ENCODE measurements around the gene SLC12A7.
"Not testable (repeated sequence)": the region's sequence is repeated elsewhere in the genome, so short reads cannot be mapped to it uniquely, and the experiment has no call there.

Gene SLC12A7

DNA sequence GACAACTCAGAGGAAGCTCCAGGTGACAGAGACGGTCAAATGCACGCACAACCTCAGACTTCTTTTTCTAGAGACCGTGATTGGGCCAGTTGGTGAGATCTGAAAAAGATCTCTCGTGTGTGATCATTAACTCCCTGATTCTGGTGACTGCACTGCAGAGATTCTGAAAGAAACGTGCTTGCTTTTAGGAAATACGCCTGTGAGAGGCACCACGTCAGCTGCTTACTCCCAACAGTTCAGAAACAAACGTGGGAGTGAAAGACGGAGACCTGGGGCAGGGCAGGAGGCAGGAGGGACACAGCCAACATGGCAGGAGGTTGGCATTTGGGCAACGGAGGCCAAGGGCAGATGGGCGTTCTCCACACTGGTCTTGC lies 15.9 kb downstream of the SLC12A7 start:
- no peak for DNase-seq (ENCODE audit: low spot score)

DNA sequence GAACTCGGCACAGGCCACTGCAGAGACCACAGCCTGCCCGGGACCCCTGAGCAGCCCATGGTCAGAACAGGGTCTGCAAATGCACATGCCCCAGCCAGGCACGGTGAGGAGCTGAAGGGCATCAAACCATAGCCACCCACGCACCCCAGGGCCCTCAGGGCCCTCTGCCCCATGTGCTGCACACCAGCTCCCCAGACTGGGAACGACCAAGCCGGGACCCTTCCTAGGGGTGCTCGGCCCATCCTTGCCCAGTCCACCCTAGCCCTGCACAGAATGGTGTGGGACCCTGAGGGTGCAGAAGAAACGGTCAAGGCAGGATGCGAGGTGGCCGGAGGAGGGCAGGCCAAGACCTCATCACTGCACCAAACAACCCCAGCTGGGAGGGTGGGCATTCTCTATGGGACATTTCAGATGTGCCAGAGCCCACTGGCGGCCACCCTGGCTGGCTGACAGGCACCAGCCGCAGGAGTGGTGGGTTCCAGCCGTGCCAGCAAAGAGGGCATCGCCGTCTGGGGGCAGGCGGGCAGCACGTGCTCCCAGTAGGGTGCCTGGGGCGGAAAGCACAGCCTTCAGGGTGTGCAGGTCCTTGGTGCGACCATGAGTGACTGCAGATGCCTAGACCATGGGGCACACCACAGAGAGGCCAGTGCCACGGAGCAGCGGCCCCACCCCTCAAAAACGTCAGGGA lies 16.4 kb downstream of the SLC12A7 start:
- no peak for DNase-seq (ENCODE audit: low spot score)

DNA sequence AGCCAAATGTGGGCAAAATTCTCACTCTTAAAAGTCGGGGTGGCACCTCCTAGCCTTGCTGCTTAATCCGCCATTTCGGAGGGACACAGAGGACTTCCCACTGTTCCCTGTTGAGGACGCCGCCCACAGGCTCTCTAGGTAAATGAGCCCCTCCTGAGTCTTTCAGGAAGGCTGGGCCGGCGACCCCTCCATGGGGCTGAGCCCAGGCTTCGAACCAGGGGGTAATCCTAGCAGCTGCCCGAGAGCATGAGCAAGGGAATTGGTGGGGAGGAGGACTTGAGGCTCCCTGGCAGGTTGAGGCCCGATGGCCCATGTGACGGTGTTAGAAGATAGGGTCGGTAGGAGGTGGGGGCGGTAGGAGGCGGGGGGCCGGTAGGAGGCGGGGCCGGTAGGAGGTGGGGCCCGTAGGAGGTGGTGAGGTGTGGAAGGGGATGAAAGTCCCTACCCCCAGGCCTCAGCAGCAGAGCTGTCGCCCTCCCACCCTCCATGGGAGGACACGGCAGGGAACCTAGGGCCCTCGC lies 17.1 kb downstream of the SLC12A7 start:
- no peak for DNase-seq (ENCODE audit: low spot score)

DNA sequence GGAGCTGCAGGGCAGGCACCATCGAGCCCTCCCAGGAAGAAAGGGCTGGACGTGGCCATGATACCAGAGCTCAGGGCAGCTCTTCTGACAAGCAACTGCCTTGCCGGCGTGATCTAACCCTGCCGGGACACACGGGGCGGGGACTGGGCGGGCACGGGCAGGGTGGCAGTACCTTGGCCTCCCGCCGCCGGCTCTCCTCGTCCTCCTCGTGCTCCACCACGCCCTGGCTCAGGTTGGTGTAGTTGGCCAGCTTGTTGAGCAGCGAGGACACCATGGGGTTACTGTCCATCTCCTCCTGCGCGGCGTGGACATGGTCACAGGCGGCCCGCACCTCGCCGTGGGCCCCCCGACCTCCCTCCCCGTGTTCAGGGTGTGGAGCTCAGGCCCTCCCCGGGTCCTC lies 18.5 kb downstream of the SLC12A7 start:
- no peak for DNase-seq (ENCODE audit: low spot score)

DNA sequence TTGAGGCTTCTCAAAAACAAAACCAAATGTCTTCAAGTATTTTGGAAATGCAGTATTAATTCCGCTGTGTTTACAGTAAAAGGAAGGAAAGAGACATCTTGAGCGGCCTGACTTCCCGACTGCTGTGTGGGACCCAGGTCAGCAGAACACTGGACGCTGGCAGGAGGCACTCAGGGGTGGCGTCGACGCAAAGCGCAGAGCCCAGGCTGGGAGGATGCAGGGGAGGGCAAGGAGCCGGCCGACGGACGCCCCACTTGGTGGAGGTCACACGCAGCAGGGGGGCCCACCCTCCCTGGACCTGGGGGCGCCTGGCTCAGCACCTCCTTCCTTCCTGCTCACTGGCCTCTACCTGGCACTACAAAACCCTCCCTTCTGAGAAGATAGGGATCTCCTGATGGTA lies 19.7 kb downstream of the SLC12A7 start:
- no peak for DNase-seq (ENCODE audit: low spot score)

DNA sequence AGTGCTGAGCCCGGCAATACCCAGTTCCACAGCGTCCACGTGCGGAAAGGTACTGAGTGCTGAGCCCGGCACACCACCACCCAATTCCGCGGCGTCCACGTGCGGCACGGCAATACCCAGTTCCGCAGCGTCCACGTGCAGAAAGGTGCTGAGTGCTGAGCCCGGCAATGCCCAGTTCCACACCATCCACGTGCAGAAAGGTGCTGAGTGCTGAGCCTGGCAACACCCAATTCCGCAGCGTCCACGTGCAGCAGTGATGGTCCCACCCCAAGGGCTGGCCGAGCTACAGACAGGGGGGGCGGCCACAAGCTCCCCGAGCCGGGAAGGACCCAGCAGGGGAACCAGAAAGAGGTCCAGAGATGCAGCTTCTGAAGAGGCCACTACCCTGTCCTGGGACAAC lies 20.2 kb downstream of the SLC12A7 start:
- DNase-seq (ENCODE audit: low spot score), result no peak

DNA sequence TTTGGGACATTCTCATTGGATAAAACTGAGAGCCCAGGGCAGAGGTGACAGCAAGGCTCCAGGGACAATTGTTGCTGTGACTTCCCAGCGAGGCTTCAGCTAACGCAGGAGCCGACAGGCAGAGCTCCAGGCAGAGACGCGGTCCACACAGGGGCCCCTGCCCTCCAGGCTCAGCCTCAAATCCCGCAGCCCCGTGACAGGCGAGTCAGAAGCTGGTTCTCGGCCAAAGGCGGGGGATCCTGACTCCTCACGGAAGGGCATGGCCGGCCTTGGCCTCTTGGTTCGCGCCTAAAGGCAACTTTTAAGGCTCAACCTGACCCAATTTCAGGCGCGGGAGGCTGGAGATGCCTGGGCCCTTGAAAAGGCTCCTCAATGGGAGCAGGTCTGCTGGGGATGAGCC lies 21.3 kb downstream of the SLC12A7 start:
- no peak for DNase-seq (ENCODE audit: low spot score)

DNA sequence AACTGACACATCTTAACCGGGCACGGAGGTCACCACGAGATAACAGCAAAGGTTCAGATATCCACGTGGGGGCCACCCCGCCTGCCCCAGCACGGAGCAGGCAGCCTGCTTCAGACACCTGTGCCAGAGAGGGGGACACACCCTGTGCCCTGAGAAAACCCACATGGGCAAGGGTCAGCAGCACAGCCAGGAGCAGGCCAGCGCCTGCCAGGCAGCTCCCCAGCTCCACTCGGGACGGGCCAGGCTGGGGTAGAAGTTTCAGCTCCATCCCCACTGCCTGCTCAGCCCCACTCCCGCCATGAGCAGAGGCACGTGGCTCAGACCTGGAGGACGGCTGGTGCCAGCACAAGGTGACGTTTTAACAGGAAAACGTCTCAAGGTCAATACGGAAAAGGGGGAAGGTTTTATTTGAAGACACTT lies 22.2 kb downstream of the SLC12A7 start:
- DNase-seq (ENCODE audit: low spot score), result no peak

DNA sequence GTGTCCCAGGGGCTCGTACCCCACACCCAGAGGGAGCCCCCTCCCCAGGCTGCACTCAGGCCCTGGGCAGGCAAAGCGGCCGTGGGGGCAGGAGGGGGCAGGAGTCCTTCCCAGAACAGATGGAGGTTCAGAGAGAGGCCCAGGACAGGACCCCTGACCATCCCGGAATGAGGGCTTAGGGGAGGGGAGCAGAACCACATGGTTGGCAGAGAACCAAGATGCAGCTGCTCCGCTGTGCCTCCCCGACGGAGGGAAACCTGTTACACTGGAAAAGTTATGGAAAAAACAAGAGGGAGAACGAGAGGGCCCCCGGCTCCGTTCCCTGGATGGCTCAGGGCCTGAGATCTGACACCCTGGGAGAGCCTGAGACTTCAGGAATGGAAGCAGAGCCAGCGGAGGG lies 22.7 kb downstream of the SLC12A7 start:
- no peak for DNase-seq (ENCODE audit: low spot score)

DNA sequence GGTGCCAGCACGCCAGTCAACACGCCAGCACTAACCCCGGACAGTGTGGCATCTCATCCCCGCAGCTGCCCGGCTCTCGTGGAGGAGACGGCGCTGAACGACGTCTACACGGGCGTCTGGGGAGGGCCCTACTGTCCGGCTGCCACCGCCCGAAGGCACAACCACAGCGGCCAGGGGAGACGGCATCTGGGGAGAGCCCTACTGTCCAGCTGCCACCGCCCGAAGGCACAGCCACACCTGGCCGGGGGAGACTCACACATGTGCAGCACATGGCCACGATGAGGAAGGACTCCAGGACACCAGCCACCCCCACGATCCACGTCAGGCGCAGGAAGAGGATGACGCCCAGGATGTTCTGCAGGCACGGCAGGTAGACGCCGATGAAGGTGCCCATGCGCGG lies 23.1 kb downstream of the SLC12A7 start:
- no peak for DNase-seq (ENCODE audit: low spot score)

DNA sequence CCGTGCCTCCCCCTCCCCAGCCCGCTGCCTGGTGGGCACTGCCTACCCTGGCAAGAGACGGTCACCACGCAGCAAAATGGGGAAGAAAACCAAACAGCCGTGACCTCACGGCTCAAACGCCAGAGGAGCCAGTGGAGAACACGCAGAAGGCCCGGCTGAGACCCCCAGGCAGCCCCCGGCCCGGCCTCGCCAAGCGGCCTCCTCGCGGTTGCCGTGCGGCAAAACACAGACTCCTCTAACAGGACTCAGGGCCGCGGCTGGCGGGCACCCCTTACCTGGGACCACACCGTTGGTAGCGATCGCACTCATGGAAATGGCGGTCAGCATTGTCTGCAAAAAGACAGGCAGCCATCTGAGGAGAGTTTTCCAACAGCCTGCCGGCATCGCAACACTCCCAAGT lies 23.8 kb downstream of the SLC12A7 start:
- DNase-seq (ENCODE audit: low spot score), result no peak

DNA sequence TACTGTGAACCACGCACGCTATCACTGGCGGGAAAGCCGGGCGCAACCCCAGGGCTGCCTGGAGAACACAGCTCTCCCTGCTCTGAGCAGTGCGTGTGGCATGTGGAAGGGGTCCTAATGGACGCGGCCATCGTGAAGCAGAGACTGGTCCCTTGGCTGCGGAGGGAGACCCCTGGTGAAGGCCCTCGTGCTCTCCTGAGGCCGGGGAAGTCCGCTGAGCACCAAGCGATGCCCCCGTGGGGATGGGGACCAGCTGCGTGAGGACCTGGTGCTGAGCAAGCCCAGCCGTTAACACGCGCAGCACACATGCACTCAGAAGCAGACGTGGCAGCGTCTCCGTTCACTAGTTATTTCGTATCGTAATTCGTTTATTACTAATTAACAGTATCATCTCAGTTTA lies 24.4 kb downstream of the SLC12A7 start:
- no peak for DNase-seq (ENCODE audit: low spot score)

DNA sequence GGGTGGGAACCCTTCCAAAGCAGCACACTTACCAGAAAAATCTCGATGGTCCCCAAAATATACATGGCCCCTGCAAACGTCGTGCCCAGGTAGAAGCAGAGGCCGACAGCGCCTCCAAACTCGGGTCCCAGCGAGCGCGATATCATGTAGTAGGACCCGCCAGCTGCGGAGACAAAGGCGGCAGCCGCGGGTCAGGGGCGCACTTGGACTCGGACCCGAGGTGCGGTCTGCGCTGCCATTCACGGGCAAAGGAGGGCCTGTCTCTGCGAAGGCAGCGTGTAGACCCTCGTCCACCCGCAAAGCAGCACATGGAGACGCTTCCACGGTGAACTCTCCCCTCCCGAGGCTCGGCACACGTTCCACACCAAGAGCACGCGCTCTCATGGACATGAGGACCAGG lies 25.0 kb downstream of the SLC12A7 start:
- DNase-seq (ENCODE audit: low spot score), result no peak

DNA sequence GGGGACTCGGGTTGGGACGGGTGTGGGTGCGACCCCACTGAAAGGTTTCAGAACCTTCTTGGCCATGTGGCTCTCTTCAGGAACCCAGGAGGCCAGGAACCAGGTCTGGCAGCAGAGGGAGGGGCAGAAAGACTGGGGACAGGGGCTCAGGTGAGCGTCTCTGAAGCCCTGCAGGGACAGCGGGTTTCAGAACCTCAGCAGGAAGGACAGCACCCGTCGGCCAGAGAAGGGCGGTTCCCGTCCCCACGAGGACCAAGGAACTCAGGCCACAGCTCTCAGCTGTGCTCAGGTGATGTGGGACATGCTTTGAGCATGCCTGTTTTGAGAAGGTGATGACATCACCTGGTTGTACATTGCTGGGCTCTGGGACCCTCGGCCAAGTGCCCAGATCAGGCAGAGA lies 25.7 kb downstream of the SLC12A7 start:
- DNase-seq (ENCODE audit: low spot score), result no peak

DNA sequence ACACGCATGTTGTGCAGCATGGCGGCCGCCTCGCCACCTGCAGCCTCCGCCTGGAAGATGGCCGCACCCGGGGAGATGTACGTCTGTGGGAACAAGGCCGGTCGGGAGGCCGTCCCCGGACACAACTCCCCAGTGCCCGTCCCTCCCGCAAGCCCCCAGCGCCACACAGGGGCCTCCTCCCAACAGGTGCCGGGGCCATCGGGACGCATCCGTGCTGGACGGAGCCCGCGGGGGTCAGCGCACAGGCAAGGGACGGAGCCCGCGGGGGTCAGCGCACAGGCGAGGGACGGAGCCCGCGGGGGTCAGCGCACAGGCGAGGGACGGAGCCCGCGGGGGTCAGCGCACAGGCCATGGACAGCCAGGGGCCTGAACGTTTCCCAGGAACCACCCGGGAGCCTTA lies 26.5 kb downstream of the SLC12A7 start:
- no peak for DNase-seq (ENCODE audit: low spot score)

DNA sequence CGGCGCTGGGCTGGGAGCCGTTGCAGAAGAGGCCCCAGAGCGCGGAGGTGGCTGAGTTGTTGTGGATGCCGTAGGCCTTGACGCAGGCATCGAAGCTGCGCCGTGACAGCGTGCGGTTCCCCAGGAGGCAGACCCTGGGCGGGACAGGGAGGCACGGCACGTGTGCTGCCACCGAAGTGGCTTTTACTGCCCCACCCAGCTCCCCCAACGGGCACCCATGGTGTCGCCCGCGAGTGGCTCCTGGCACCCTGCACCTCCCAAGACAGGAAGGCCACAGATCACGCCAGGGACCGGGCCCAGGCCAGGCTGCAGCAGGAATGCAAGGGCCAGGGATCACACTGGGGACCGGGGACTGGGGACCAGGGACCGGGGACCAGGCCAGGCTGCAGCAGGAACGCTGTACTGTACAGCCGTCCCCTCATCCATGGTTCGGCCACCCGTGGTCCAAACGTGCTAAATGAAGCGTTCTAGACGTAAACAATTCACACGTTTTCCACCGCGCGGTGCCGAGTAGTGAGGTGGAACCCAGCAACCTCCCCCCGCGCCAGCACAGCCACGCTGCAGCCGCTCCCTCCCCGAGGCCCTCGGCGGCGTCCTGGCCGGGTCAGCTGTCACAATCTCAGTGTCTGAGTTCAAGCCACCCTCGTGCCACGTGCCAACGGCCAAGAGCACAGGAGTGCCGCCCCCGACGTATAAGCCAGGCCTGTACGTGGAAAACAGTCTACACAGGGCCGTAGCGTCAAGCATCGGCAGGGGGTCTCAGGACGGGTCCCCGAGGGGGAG lies 27.8 kb downstream of the SLC12A7 start:
- DNase-seq (ENCODE audit: low spot score), result no peak

DNA sequence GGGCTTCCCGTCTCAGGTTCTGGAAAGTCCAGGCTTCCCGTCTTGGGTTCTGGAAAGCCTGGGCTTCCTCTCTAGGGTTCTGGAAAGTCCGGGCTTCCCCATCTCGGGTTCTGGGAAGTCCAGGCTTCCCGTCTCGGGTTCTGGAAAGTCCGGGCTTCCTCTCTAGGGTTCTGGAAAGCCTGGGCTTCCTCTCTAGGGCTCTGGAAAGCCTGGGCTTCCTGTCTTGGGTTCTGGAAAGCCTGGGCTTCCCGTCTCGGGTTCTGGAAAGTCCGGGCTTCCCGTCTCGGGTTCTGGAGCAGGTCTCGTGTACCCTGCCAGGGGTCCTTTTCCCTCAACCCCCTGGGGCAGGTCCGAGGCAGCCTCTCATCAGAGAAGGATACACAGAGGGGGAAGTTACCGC lies 28.8 kb downstream of the SLC12A7 start:
- DNase-seq (ENCODE audit: low spot score), result not testable (repeated sequence)

DNA sequence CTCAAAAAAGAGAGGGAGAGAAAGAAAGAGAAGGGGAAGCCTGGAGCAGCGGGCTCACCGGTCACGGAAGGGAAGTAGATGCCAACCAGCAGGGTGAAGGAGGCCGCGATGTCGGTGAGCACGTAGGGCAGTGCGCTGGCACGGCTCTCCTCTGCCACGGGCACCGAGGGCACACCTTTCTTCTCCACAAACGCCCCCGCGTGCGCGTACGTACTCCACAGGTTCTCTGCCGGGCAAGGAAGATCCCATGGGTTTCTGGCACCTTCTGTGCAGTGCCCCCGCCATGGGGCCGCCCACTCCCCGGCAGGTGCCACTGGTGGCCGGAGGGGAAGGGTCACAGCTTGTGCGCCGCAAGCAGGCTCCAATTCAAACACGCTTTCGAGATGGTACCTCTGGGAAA lies 30.3 kb downstream of the SLC12A7 start:
- no peak for DNase-seq (ENCODE audit: low spot score)

DNA sequence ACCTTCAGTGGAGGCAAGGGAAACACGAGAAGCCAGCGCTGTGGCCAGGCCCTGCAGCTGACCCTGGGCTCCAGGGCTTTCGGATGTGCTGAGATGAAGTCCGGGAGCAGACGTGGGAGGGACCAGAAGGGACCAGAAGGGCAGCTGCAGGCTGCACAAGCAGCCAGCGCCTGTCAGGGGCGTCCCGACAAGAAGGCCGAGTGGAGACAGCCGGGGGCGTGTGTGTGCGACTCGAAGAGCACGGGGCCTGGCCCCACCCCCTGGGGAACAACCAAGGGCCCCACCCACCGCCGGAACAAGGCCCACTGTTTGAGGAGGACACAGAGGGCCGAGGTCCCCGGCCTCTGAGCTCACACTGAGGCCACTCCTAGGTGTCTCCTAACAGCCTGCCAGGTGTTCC lies 31.4 kb downstream of the SLC12A7 start:
- no peak for DNase-seq (ENCODE audit: low spot score)

DNA sequence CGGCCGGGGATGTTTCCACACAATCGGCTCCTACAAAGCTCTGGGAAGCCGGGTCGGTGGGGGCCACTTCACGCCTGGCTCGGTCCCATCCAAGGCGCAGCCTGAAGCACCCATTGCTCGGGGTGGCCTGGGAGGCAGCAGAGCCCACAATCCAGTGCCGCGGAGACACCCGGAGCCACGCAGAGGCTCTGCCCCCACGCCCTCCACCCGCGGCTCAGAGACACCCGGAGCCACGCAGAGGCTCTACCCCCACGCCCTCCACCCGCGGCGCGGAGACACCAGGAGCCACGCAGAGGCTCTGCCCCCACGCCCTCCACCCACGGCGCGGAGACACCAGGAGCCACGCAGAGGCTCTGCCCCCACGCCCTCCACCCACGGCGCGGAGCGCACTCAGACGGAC lies 31.9 kb downstream of the SLC12A7 start:
- DNase-seq (ENCODE audit: low spot score), result no peak

DNA sequence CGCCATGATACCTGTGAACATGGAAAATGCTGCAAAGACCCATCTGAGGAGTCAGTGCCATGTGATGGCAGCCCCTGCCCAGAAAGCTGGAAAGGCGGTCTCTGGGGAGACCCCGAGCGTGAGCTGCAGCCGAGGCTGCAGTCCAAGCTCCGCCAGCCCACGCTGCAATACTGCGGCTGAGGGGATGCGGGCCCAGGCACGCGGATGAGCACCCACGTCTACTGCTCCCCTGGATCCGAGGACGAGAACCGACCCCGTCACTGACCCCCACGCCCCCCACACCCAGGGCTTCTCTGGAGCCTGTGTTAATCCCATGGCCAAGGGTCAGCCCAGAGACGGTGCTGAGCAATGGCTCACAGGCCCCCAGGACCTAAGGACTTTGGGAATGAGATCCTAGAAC lies 32.4 kb downstream of the SLC12A7 start:
- DNase-seq (ENCODE audit: low spot score), result no peak

DNA sequence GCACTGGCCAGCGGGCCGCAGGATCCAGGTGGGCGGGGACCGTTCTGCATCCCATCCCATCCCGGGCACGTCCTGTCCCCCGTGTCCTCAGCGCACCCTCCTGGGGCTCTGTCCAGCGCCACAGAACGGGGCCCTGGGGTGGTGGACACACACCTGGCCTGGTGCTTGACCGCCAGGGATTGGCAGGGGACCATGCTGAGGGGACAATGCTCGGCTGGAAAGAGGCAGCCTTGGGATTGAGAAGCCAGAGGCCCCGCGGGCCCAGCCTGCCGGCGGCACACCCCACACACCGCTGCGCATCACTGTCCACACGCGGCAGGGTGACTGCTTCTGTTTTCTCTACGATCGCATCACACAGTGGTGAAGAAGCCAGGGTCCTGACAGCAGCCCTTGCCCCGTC lies 33.0 kb downstream of the SLC12A7 start:
- DNase-seq (ENCODE audit: low spot score), result no peak

DNA sequence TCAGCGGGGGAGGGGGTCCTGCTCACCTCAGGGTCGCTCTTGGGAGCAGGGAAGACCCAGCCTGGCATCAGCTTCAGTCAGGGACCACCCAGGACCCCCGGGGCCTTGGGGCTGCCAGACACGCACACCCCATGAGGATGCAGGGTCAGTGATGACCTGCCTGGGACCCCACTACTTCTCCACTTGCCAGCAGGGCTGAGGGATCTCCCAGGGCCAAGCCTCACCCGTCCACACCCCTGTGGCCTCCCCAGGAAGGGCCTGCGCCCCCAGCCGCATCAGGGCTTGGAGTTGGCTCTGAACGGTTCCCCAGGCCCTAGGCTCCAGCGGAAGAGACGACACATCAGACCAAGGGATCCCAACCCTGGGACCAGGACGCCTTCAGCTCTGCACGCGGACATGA lies 33.7 kb downstream of the SLC12A7 start:
- no peak for DNase-seq (ENCODE audit: low spot score)

Data from kidney capillary endothelial cell (primary cell).